Mesodermal cell (in vitro differentiated cells): Measurements from ENCODE around the gene FBF1.
A peak's percentile ranks its signal among the peaks of the same experiment; 100 is the strongest.

Experiments
- H3K27ac ChIP-seq: 2 replicates; pipeline ENCODE4 v1.7.0; 2013; ENCODE audit warnings: mild to moderate bottlenecking, low read depth, low read length, moderate library complexity; ENCODE audit not compliant: severe bottlenecking
- H3K36me3 ChIP-seq: 2 replicates; pipeline ENCODE4 v1.7.1; 2013; ENCODE audit warnings: mild to moderate bottlenecking, low read length, moderate library complexity; ENCODE audit not compliant: control insufficient read depth, insufficient read depth
- H3K4me1 ChIP-seq: one replicate; pipeline ENCODE4 v1.7.1; 2013; ENCODE audit warnings: mild to moderate bottlenecking, low read length; ENCODE audit not compliant: insufficient read depth, control insufficient read depth, poor library complexity, severe bottlenecking
- H3K4me3 ChIP-seq: 2 replicates; pipeline ENCODE4 v1.7.0; 2013; ENCODE audit warnings: low read length, control low read depth, mild to moderate bottlenecking; ENCODE audit not compliant: insufficient read depth, poor library complexity, severe bottlenecking; ENCODE audit errors: extremely low read depth
- H3K9me3 ChIP-seq: 2 replicates; pipeline ENCODE4 v1.7.1; 2013; ENCODE audit warnings: mild to moderate bottlenecking, low read length, moderate library complexity; ENCODE audit not compliant: control insufficient read depth
- WGBS, 2 experiments: methylation state at CpG; one replicate each; pipeline ENCODE4 v1.1.5; 2013; ENCODE audit warnings: missing lambda C conversion rate in 2 of 2; ENCODE audit not compliant: insufficient coverage in 2 of 2; 5-methylcytosine and 5-hydroxymethylcytosine counted together

Gene FBF1

DNA sequence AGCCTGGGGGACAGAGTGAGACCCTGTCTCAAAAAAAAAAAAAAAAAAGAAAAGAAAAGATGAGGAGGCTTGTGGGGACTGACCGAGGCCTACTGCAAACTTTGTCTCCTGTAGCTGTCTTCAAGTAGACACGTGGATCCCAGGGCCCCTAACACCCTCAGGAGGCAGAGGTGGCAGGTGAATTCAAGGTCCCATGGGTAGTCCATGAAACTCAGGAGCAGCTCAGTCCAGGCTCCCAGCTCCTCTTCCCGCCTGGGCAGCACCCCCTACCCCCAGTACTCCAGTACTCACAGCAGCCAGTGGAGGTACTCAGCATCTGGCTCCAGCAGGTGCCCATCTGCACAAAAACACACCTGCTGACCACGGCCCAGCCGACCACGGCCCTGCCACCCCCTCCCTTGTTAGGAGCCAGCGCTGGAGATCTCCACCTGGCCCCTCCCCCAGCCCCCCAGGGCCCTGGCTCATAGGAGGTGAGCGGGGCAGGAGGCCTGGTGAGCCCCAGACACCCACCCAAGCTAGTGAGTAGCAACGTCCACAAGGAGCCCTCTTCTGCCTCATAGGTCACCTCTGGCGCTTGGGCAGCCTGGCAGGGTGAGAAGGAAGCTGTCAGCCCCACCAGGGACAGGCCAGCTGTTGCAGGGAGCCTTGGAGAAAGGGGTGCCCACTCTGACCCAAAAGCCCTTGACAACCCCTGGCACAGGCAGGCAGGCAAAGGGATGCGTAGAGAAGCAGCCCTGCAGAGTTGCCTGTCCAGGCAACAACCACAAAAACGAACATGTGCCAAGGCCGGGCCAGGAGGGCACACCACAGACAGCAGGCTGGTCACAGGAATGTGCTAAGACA, 39.9 kb downstream of the FBF1 start:
- 94 to 97% methylated on average over 9 to 10 of the region's 13 CpGs for WGBS, 2 experiments
- no peak overlapping the region for H3K4me3 ChIP-seq
- peaks cover 52% of the 10 kb centered on the region for H3K36me3 ChIP-seq
- H3K27ac ChIP-seq: no peak overlapping the region
- H3K4me1 ChIP-seq: peaks cover 18% of the 10 kb centered on the region
- no peaks in the 10 kb centered on the region for H3K9me3 ChIP-seq

- 96 to 98% methylated on average over 20 to 22 of the region's 23 CpGs for WGBS, 2 experiments
- no peaks in the 10 kb centered on the region for H3K9me3 ChIP-seq
- H3K4me3 ChIP-seq: no peak overlapping the region
These were observed 40.9 kb downstream of the FBF1 start for GRCh38 chr17:75899767-75900468.

GRCh38 chr17:75899353-75899752, 41.5 kb downstream of the FBF1 start:
- Histone ChIP-seq H3K27ac (no peak overlapping the region), H3K36me3 (peaks cover 52% of the 10 kb centered on the region)
- 97 to 100% methylated on average over 3 to 10 of the region's 13 CpGs for WGBS, 2 experiments

More at GRCh38 chr17:75899767-75900468, 40.9 kb downstream of the FBF1 start:
- no peak overlapping the region for H3K27ac ChIP-seq
- peaks cover 52% of the 10 kb centered on the region for H3K36me3 ChIP-seq
- peaks cover 13% of the 10 kb centered on the region for H3K4me1 ChIP-seq

DNA sequence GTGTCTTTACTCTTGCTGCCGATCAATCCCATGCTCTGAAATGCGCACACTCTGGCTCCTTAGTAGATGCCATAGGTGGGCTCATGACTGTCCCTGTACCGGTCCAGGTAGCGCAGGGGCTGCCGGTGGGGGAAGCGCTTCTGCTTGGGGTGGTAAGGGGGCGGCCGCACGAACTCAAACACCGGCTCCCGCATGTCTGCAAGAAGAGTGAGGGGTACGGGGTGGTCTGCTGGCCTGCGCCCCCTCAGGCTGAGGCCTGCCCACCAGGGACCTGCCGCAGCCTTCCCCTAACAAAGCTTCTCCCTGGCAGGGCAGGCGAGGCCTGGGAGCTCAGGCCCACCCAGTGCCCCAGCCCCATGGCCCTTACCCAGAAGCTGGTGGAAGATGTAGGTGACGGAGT, 42.1 kb downstream of the FBF1 start:
- peaks cover 52% of the 10 kb centered on the region for H3K36me3 ChIP-seq
- peaks cover 14% of the 10 kb centered on the region for H3K4me1 ChIP-seq
- 94 to 98% methylated on average over 11 to 15 of the region's 16 CpGs for WGBS, 2 experiments

More at GRCh38 chr17:75899353-75899752, 41.5 kb downstream of the FBF1 start:
- peaks cover 17% of the 10 kb centered on the region for H3K4me1 ChIP-seq
- no peak overlapping the region for H3K4me3 ChIP-seq
- no peaks in the 10 kb centered on the region for H3K9me3 ChIP-seq

GRCh38 chr17:75898065-75898464, 42.8 kb downstream of the FBF1 start:
- H3K4me1 ChIP-seq: peaks cover 13% of the 10 kb centered on the region
- H3K27ac ChIP-seq: peak overlapping the region; percentile 69
- peaks cover 52% of the 10 kb centered on the region for H3K36me3 ChIP-seq
- no peak overlapping the region for H3K4me3 ChIP-seq
- WGBS, 2 experiments: 86 to 96% methylated on average over 6 to 8 of the region's 8 CpGs
- no peaks in the 10 kb centered on the region for H3K9me3 ChIP-seq

More for the DNA sequence above, 42.1 kb downstream of the FBF1 start:
- H3K27ac ChIP-seq: no peak overlapping the region
- H3K4me3 ChIP-seq: no peak overlapping the region
- H3K9me3 ChIP-seq: no peaks in the 10 kb centered on the region

DNA sequence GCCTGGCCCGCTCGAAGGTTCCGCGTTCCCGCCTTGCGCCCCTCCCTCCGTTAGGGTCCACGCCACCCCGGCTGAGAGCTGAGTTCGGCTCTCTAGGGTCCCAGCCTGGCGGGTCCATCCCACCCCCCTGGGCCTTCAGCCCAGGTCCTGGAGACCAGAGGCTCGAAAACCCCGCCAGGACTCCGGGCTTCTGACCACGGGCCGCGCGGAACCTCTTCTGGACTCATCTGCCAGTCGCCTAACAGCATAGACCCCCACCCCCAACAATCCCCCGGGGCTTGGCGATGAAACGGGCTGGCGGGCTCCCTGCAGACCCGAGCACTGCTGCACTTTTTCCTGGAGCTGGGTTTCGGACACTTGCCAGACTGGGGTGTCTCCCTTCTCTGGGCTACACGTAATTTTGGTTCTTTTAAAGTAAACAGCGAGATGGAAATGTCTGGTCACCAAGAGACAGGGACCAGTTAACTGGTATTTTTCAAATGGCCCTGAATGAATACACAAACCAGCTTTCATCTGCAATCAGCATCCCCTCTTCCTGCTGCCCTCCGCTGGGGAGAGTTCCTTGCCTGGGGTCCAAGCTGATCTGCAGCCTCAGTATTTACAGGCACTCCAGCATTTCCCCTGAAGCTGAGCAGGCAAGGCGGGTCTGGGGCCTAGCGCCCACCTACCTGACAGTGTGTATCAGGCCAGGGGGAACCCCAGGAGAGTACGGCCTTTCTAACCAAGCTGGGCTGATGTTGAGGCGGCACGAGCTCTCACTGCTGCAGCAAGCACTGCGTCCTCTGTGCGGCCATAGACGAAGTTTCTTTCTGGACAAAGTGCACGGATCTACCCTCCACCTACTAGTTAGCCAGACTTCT, 43.5 kb downstream of the FBF1 start:
- peaks cover 9% of the 10 kb centered on the region for H3K4me1 ChIP-seq
- H3K4me3 ChIP-seq: peak overlapping the region; percentile 58
- peaks cover 53% of the 10 kb centered on the region for H3K36me3 ChIP-seq
- H3K27ac ChIP-seq: peak overlapping the region; percentile 69
- 55 to 56% methylated on average over 31 to 35 of the region's 37 CpGs for WGBS, 2 experiments
- H3K9me3 ChIP-seq: no peaks in the 10 kb centered on the region

GRCh38 chr17:75896415-75897159, 44.3 kb downstream of the FBF1 start, which contains the start of gene TRIM65:
TRIM65 (minus strand) TSS chr17:75896951; CDS start chr17:75896937, 14 bp downstream.
- H3K9me3 ChIP-seq: no peaks in the 10 kb centered on the region
- H3K27ac ChIP-seq: peak within 1 kb of the TSS; percentile 80
- 1% methylated on average over 68 to 86 of the region's 102 CpGs for WGBS, 2 experiments
- H3K4me3 ChIP-seq: peak within 1 kb of the TSS; percentile 58
- H3K4me1 ChIP-seq: peaks cover 9% of the 10 kb centered on the region
- H3K36me3 ChIP-seq: peaks cover 54% of the 10 kb centered on the region

GRCh38 chr17:75895370-75896155, 45.3 kb downstream of the FBF1 start:
- H3K36me3 ChIP-seq: peaks cover 54% of the 10 kb centered on the region
- no peak overlapping the region for H3K27ac ChIP-seq
- 29 to 34% methylated on average over 25 to 26 of the region's 28 CpGs for WGBS, 2 experiments
- no peaks in the 10 kb centered on the region for H3K9me3 ChIP-seq
- H3K4me3 ChIP-seq: peak overlapping the region; percentile 58
- peaks cover 9% of the 10 kb centered on the region for H3K4me1 ChIP-seq

DNA sequence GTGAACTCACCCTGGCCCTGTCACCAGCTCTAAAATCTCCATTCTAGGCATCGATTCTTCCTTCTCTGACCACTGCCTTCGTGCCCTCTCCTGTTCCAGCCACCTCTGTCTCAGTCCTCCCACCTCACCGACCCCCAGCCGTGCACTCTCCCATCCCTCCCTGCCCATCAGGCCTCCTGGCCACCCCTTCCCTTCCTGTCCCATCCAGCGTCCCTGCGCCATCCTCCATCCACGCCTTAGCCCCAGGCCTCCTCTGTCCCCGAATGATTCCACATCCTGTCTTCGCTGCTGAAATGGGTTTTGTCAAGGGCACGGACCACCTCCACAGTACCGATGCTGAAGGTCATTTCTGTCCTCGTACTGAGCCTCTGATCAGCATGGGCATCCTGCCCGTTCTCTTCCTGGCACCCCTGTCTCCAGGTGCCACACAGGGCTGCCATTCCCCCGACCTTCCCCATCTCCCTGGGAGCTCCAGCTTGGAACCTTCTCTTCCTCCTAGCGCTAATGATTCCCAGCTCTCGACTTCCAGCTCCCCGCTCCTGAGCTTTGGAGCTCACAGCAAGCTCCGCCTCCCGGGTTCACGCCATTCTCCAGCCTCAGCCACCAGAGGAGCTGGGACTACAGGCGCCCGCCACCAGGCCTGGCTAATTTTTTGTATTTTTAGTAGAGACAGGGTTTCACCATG, 46.7 kb downstream of the FBF1 start:
- Histone ChIP-seq H3K36me3 (peaks cover 49% of the 10 kb centered on the region), H3K27ac (no peak overlapping the region), H3K4me3 (no peak overlapping the region), H3K9me3 (no peaks in the 10 kb centered on the region), H3K4me1 (peaks cover 9% of the 10 kb centered on the region)
- WGBS, 2 experiments: 86 to 98% methylated on average over 15 to 20 of the region's 22 CpGs
